A673 (cell line): ENCODE results near the gene CCDC6.

Experiments used
- EZH2 ChIP-seq: fragments of 200-600 bp; sonication (generic); IDR thresholded peaks from 2 replicates; pipeline ENCODE4 v1.6.1; 2017; ENCODE audit warnings: borderline replicate concordance, low read depth, mild to moderate bottlenecking, mixed read lengths, antibody characterized with exemption, low read length; ENCODE audit not compliant: poor library complexity, severe bottlenecking
- TF ChIP-seq, protein P1 (sequence below): fragments of 300-800, 200-600 bp; sonication (generic); conservative IDR thresholded peaks from 2 replicates; pipeline ENCODE4 v1.5.1; 2017; ENCODE audit warnings: low read depth, mild to moderate bottlenecking, antibody characterized with exemption, low read length, moderate library complexity, mixed read lengths

GRCh38 chr10:59910867-59911266, 4.5 kb upstream of the CCDC6 start:
- TF ChIP-seq, protein P1, sequence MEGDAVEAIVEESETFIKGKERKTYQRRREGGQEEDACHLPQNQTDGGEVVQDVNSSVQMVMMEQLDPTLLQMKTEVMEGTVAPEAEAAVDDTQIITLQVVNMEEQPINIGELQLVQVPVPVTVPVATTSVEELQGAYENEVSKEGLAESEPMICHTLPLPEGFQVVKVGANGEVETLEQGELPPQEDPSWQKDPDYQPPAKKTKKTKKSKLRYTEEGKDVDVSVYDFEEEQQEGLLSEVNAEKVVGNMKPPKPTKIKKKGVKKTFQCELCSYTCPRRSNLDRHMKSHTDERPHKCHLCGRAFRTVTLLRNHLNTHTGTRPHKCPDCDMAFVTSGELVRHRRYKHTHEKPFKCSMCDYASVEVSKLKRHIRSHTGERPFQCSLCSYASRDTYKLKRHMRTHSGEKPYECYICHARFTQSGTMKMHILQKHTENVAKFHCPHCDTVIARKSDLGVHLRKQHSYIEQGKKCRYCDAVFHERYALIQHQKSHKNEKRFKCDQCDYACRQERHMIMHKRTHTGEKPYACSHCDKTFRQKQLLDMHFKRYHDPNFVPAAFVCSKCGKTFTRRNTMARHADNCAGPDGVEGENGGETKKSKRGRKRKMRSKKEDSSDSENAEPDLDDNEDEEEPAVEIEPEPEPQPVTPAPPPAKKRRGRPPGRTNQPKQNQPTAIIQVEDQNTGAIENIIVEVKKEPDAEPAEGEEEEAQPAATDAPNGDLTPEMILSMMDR: no peak
- TF ChIP-seq EZH2: no peak
